ENCODE measurements around the gene RAB10.

DNA sequence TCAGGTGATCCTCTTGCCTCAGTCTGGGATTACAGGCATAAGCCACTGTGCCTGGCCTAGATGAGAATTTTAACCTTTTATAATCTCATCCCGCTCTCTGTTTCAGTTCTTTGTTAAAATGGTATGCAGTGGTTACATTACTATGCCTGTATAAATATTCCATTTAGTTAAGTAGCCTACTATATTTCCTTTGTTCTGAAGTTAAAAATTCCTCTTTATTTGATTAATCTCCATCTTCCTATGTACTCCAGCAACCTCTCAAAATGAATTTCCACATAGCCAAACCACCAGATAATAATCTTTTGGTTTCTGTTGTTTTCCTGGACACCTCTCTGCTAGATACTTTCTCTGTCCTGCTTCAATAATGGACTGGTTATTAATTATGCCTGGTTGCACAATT, 15.8 kb downstream of the RAB10 start:
- TF ChIP-seq EZH2phosphoT487 (IDR thresholded peaks at IDR 0.05; ENCODE audit: insufficient read depth, low read depth) (no peak), EZH2 (IDR thresholded peaks at IDR 0.05; ENCODE audit: insufficient read depth, poor library complexity, severe bottlenecking) (no peak)
